Measurements from ENCODE around the gene TRIM28. TPM values are rescaled to one million over a fixed set of nuclear protein-coding genes. Genes with fewer than 3 reads are reported as not detected.

TRIM28 gene
- total and polyA plus RNA-seq, 9 of the 15 experiments (the other 6 are each of a cell fraction or from before 2014, with no cell fraction given), result 12.1 to 797 (median 490) TPM

DNA sequence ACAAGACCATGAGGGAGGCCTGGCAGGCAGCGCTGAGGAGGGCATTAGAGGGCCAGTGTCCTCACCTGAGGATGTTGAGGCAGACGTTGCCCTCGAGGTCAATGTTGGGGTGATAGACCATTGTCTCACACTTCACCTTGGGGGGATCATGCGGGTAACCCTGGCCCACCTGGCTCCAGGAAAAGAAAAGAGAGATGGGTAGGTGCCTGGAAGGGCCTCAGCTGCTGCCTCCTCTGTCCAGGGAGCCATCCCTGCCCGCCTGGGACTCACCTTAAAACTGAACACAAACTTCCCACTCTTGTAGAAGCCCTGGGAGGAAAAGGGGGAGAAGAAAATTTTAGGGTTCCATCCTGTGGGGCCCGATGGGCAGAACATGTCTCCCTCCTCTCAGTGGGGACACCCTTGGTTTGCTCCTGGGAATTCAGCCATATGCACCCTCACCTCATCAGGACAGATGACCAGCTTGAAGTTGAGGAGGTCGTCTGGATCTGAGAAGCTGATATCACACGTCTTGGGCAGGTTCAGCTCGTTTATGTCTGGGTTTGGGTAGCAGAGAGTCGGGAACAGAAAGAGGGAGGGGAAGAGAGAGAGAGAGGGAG lies 12.9 kb downstream of the TRIM28 start:
- TF ChIP-seq HLTF (IDR thresholded peaks at IDR 0.05) (no peak), RFX1 (IDR thresholded peaks at IDR 0.05) (no peak), HINFP (tag; conservative IDR thresholded peaks at IDR 0.05; ENCODE audit: low read depth) (no peak), ZEB2 (IDR thresholded peaks at IDR 0.05) (no peak), SRSF7 (optimal IDR thresholded peaks at IDR 0.05; ENCODE audit: low read depth, low read length) (no peak), TEAD2 (tag; IDR thresholded peaks at IDR 0.05) (no peak), ZNF668 (CRISPR knock-in tag; IDR thresholded peaks at IDR 0.05) (no peak), DEAF1 (CRISPR knock-in tag; IDR thresholded peaks at IDR 0.05) (no peak), TRIM24 (IDR thresholded peaks at IDR 0.05) (no peak), CREM (IDR thresholded peaks at IDR 0.05; ENCODE audit: low read depth) (no peak), SPI1 (IDR thresholded peaks at IDR 0.05; ENCODE audit: borderline replicate concordance, low read depth, low read length) (no peak)
- TF ChIP-seq, protein P1, sequence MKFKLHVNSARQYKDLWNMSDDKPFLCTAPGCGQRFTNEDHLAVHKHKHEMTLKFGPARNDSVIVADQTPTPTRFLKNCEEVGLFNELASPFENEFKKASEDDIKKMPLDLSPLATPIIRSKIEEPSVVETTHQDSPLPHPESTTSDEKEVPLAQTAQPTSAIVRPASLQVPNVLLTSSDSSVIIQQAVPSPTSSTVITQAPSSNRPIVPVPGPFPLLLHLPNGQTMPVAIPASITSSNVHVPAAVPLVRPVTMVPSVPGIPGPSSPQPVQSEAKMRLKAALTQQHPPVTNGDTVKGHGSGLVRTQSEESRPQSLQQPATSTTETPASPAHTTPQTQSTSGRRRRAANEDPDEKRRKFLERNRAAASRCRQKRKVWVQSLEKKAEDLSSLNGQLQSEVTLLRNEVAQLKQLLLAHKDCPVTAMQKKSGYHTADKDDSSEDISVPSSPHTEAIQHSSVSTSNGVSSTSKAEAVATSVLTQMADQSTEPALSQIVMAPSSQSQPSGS (CRISPR knock-in tag; IDR thresholded peaks at IDR 0.05), result no peak
- TF ChIP-seq, protein P2, sequence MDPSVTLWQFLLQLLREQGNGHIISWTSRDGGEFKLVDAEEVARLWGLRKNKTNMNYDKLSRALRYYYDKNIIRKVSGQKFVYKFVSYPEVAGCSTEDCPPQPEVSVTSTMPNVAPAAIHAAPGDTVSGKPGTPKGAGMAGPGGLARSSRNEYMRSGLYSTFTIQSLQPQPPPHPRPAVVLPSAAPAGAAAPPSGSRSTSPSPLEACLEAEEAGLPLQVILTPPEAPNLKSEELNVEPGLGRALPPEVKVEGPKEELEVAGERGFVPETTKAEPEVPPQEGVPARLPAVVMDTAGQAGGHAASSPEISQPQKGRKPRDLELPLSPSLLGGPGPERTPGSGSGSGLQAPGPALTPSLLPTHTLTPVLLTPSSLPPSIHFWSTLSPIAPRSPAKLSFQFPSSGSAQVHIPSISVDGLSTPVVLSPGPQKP (CRISPR knock-in tag; IDR thresholded peaks at IDR 0.05), result no peak
- TF ChIP-seq, protein P3, sequence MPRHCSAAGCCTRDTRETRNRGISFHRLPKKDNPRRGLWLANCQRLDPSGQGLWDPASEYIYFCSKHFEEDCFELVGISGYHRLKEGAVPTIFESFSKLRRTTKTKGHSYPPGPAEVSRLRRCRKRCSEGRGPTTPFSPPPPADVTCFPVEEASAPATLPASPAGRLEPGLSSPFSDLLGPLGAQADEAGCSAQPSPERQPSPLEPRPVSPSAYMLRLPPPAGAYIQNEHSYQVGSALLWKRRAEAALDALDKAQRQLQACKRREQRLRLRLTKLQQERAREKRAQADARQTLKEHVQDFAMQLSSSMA (CRISPR knock-in tag; IDR thresholded peaks at IDR 0.05), result no peak
- CTCF ChIA-PET (ENCODE audit: low intra/inter-chr PET ratio), result no interaction called here
- BruUV-seq (replicated peaks), result no TSS peak

More for the DNA sequence above, 12.9 kb downstream of the TRIM28 start:
- Histone ChIP-seq H3K4me1 (replicated peaks in 1 of 2; ENCODE audit: control insufficient read depth in 2 of 2, insufficient read depth in 2 of 2, low read length in 2 of 2) (peaks cover 36 to 59% of the 10 kb centered on the region in 2 experiments), H3K79me2 (ENCODE audit: control insufficient read depth, insufficient read depth, low read length) (peaks cover 60% of the 10 kb centered on the region), H4K20me1 (replicated peaks; ENCODE audit: control insufficient read depth, insufficient read depth, low read length) (no peaks in the 10 kb centered on the region), H3K36me3 (ENCODE audit: control insufficient read depth, insufficient read depth, low read length) (peaks cover 50% of the 10 kb centered on the region), H3K27ac (ENCODE audit: extremely low read depth, low read depth, low read length) (peak overlapping the region; percentile 94; the same call in 2 of the 3 replicates), H3K9me3 (replicated peaks; ENCODE audit: control insufficient read depth, insufficient read depth, low read depth, low read length) (no peaks in the 10 kb centered on the region), H3K4me2 (ENCODE audit: insufficient read depth, low read length) (peak overlapping the region; percentile 83), H3K4me3 (peak overlapping the region; percentile 92), H3K27me3 (ENCODE audit: control insufficient read depth in 2 of 2, insufficient read depth in 2 of 2, low read length in 2 of 2) (no peaks in the 10 kb centered on the region), H3K9ac (ENCODE audit: insufficient read depth in 1 of 2, low read depth in 2 of 2, low read length in 2 of 2) (peak overlapping the region; percentile 92 to 98), H3K9me1 (ENCODE audit: control insufficient read depth, insufficient read depth, low read length) (peaks cover 3% of the 10 kb centered on the region), H2AFZ (ENCODE audit: low read depth, low read length) (no peak overlapping the region)
- in situ Hi-C loops (cut with MboI), result no loop called here
- FAIRE-seq, result no peak
- DNase-seq (ENCODE audit: extremely low read depth in 1 of 4, low spot score in 3 of 4), result no peak
- intact Hi-C loops (cut with micrococcal nuclease), result no loop called here
- no peak for ATAC-seq
- WGBS (ENCODE audit: insufficient coverage, low coverage, missing lambda C conversion rate), result 52% methylated on average over 8 of the region's 10 CpGs
- POLR2A ChIA-PET, result interaction anchor here (0.9 to 1.2 kb wide), 2 partner anchors 9 to 18 kb away, joined by 3 to 4 read pairs; no protein-coding TSS in a partner anchor

All from K562 (cell line).